HFFc6 (cell line): ENCODE measurements around the gene FIBCD1. TPM values are rescaled to one million over a fixed set of nuclear protein-coding genes. Genes with fewer than 3 reads are reported as not detected.

Source experiments
- DNase-seq: peaks from one replicate; pipeline ENCODE4 v3.0.0-alpha.2; 2018
- H3K27ac Mint-ChIP-seq: 2 replicates; pipeline ENCODE4 v1.8.0; 2020; ENCODE audit warnings: mild to moderate bottlenecking, mixed read lengths
- H3K27me3 Mint-ChIP-seq: 2 replicates; pipeline ENCODE4 v1.8.0; 2021; ENCODE audit warnings: mild to moderate bottlenecking, moderate library complexity, mixed read lengths; ENCODE audit not compliant: insufficient read depth
- H3K36me3 Mint-ChIP-seq: 2 replicates; pipeline ENCODE4 v1.8.0; 2021; ENCODE audit warnings: low read depth, mixed read lengths
- H3K4me1 Mint-ChIP-seq: 2 replicates; pipeline ENCODE4 v1.8.0; 2020; ENCODE audit warnings: low read depth, mixed read lengths
- H3K4me3 Mint-ChIP-seq: 2 replicates; pipeline ENCODE4 v1.8.0; 2020; ENCODE audit warnings: mild to moderate bottlenecking, moderate library complexity, mixed read lengths
- H3K9me3 Mint-ChIP-seq: 2 replicates; pipeline ENCODE4 v1.8.0; 2020; ENCODE audit warnings: mild to moderate bottlenecking, mixed read lengths
- total RNA-seq, 6 experiments: library from RNA; stranded (reverse); fragmentation: NEBNext Ultra II Directional; extraction: Animal tissue kit (Norgen Biotek cat#: 25700); gene quantifications; 2 replicates in 1 of 6; 3 replicates in 5 of 6; pipeline ENCODE4 v1.2.3, GENCODE V29; 2021
- TF ChIP-seq, protein P1 (sequence below): fragments of 200-600 bp; sonication (generic); IDR thresholded peaks from 2 replicates; pipeline ENCODE4 v1.5.0; 2021; ENCODE audit warnings: antibody characterized with exemption, mild to moderate bottlenecking

The FIBCD1 gene
- total RNA-seq, 6 experiments from 2014 or later: 1.5 to 9.0 (median 8.0) TPM

DNA sequence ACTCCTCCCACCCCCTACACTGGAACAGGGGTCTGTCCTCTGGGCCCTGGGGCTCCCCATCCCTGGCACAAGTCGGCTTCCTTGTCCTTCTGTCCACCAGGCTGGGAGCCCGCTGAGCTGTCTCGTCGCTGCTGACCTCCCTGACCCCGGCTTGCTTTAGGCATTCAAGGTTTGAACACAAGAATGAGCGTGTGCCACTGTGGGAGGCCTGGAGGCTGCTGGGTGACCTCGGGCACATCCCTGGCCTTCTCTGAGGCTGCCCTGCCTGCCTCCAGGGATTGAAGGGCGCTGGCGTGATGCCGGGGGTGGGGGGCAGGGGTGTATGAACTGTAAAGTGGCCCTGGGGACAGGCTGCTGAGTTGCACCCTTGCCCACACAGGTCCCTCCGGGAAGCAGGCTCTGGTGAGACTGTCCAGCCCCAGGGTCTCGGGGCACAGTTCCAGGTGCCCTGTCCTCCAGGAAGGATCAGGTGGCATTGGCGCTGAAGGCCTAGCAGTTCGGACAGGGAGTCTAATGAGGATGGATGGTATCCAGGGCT lies 18.2 kb downstream of the FIBCD1 start:
- no peak overlapping the region for H3K4me3 Mint-ChIP-seq
- H3K27ac Mint-ChIP-seq: no peak overlapping the region
- no peaks in the 10 kb centered on the region for H3K36me3 Mint-ChIP-seq
- TF ChIP-seq, protein P1, sequence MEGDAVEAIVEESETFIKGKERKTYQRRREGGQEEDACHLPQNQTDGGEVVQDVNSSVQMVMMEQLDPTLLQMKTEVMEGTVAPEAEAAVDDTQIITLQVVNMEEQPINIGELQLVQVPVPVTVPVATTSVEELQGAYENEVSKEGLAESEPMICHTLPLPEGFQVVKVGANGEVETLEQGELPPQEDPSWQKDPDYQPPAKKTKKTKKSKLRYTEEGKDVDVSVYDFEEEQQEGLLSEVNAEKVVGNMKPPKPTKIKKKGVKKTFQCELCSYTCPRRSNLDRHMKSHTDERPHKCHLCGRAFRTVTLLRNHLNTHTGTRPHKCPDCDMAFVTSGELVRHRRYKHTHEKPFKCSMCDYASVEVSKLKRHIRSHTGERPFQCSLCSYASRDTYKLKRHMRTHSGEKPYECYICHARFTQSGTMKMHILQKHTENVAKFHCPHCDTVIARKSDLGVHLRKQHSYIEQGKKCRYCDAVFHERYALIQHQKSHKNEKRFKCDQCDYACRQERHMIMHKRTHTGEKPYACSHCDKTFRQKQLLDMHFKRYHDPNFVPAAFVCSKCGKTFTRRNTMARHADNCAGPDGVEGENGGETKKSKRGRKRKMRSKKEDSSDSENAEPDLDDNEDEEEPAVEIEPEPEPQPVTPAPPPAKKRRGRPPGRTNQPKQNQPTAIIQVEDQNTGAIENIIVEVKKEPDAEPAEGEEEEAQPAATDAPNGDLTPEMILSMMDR: no peak
- no peaks in the 10 kb centered on the region; the same call in 1 of the 2 replicates for H3K4me1 Mint-ChIP-seq
- H3K9me3 Mint-ChIP-seq: no peaks in the 10 kb centered on the region
- H3K27me3 Mint-ChIP-seq: peaks cover 29% of the 10 kb centered on the region
- DNase-seq: no peak

DNA sequence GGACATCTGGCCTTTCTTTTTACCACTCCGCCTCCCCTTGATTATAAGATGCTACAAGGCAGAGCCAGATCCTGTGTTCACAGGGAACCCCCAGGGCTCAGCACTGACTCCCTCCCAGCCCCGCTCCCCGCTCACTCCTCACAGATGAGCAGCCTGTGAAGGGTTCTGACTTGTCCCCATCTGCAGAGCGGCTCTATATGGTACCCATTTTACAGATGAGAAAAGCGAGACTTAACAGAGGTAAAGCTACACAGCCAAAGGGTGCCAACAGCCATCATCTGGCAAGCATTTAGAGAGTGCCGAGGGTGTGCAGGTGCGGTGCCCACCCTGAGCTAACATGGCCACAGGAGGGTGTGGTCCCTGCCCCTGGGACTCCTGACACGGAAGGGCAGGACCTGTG lies 18.8 kb downstream of the FIBCD1 start:
- no peak overlapping the region for H3K27ac Mint-ChIP-seq
- no peak for DNase-seq
- peaks cover 29% of the 10 kb centered on the region for H3K27me3 Mint-ChIP-seq
- no peaks in the 10 kb centered on the region for H3K9me3 Mint-ChIP-seq
- no peak overlapping the region for H3K4me3 Mint-ChIP-seq
- no peaks in the 10 kb centered on the region for H3K4me1 Mint-ChIP-seq
- TF ChIP-seq, protein P1: no peak
- H3K36me3 Mint-ChIP-seq: no peaks in the 10 kb centered on the region

DNA sequence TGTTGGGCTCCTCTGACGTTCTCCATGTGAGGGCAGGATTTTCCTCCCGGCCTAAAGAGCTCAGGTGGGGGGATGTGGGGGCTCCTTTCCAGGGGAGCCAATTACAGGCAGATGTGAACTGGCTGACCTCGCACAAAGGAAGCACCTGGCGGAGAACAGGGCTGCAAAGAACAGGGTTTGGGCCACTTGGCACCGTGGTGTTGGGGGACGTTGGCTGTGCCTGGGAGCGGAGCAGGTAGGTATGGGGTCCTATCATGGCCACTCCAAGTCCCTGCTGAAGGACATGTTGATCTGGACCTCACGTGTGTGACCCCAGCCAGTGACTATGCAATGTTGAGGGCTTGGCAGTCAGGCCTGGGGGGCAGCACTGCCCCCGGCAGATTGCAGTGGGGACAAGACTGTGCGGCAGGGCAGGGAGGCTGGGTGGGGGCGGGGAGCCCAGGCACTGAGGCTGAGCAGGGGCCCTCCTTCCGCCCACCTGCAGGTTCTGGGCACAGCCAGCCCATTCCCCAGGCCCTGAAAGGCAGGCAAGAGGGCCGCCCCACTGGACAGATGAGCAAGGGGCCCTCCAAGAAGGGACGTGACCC lies 19.4 kb downstream of the FIBCD1 start:
- no peaks in the 10 kb centered on the region for H3K36me3 Mint-ChIP-seq
- no peaks in the 10 kb centered on the region for H3K4me1 Mint-ChIP-seq

DNA sequence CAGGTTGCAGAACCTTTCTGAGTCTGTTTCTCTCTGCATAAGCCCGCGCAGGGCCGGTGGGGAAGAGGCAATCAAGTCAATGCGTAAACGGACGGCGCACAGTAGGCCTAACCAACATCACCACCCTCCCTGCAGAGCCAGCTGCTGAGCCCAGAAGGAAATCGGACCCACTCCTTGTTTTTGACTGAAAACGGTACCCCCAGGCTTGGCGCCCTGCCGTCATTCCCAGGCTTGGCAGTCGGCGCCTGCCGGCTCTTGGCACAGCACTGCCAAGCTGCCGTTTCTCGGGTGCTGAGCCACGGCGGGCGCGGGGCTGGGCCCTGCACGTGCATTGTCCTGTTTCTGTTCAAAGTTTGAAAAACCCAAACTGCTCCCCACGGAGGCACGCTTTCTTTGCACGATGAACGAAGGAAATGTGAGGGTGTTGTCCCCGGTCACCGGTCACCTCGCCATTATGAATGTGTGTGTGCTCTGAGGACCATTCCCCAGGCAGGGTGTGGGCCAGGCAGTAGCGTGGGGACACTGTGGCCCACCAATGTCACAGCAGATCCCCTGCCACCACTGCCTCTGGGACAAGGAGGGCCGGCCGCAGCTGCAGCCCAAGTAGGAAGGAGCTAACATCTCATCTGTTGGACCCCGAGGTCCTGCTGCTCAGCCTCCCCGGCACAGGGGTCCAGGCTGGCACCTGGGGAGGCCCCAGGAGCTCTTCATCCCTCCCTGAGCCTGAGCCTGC lies 20.1 kb downstream of the FIBCD1 start:
- Mint-ChIP-seq H3K9me3 (no peaks in the 10 kb centered on the region), H3K4me1 (no peaks in the 10 kb centered on the region), H3K27me3 (peaks cover 29% of the 10 kb centered on the region), H3K36me3 (no peaks in the 10 kb centered on the region), H3K27ac (no peak overlapping the region), H3K4me3 (no peak overlapping the region)
- TF ChIP-seq, protein P1: no peak
- no peak for DNase-seq

More for the DNA sequence above, 19.4 kb downstream of the FIBCD1 start:
- H3K4me3 Mint-ChIP-seq: no peak overlapping the region
- no peak for DNase-seq
- TF ChIP-seq, protein P1: no peak
- no peaks in the 10 kb centered on the region for H3K9me3 Mint-ChIP-seq
- H3K27ac Mint-ChIP-seq: no peak overlapping the region
- peaks cover 29% of the 10 kb centered on the region for H3K27me3 Mint-ChIP-seq

DNA sequence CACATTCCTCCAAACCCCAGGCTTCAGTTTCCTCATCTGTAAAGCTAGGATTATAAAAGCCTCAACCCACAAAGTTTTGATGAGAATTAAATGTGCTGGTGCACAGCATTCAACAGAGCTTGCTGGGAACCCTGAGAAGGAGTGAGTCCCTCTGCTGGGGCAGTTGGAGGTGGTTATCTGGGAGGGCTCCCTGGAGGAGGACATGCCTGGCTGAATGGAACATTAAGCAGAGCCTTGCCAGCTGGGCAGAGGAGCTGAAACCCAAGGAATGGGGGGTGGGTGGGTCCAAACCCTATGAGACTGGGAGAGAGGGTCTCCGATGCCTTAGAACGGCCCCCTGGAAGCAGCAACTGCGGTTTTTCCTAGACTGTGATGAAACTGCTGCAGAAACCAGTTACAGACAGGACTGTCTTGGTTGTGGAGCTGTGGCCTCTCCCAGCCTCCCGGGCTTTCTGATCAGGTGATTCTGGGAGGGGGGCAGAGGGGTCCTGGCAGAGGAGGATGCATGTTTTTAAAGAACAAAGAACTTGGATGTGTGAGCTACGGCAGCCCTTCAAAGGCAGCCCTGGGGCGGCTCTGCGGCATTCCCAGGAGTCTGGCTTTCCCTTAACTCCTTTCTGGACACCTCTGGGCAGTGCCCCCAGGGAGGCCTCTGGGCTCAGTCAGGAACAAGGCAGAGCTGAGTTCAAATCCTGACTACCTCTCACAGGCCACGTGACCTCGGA lies 20.8 kb downstream of the FIBCD1 start:
- DNase-seq: no peak
- H3K4me3 Mint-ChIP-seq: no peak overlapping the region
- H3K27me3 Mint-ChIP-seq: peaks cover 29% of the 10 kb centered on the region
- no peaks in the 10 kb centered on the region for H3K36me3 Mint-ChIP-seq
- H3K27ac Mint-ChIP-seq: no peak overlapping the region
- peaks cover 4% of the 10 kb centered on the region for H3K4me1 Mint-ChIP-seq
- TF ChIP-seq, protein P1: no peak
- no peaks in the 10 kb centered on the region for H3K9me3 Mint-ChIP-seq
